HG03139 (cell line): ENCODE measurements around the gene RIPPLY2.
"Not testable (repeated sequence)": the region's sequence is repeated elsewhere in the genome, so short reads cannot be mapped to it uniquely, and the experiment has no call there.

Experiments used
- ATAC-seq: cut with Tn5 transposase; IDR thresholded peaks from one replicate; pipeline ENCODE4 v1.9.1; 2021; ENCODE audit not compliant: unreplicated experiment

RIPPLY2 gene

GRCh38 chr6:83897094-83897493 lies 43.9 kb downstream of the RIPPLY2 start:
- not testable (repeated sequence) for ATAC-seq

DNA sequence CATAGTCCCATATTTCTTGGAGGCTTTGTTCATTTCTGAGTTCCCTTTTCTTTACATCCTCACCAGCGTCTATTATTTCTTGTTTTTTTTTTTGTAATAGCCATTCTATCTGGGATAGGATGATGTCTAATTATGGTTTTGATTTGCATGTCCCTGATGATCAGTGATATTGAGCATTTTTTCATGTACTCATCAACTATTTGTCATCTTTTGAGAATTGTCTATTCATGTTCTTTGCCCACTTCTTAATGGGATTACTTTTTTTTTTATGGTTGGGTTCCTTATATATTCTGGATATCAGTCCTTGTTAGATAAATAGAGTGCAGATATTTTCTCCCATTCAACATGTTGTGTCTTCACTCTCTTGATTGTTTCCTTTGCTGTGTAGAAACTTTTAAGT lies 48.5 kb downstream of the RIPPLY2 start:
- ATAC-seq, result no peak

DNA sequence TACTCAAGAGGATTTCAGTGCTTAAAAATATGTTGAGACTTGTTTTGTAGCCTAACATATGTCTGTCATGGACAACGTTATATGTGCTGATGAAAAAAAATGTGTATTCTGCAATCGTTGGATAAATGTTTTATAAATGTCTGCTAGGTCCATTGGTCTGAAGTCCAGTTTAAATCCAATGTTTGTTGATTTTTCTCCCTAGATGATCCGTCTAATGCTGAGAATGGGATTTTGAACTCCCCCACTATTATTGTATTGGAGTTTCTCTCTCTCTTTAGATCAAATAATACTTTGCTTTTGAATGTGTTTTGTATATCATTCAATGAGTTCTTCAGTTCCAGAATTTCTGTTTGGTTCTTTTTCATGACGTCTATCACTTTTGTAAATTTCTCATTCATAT lies 51.2 kb downstream of the RIPPLY2 start:
- no peak for ATAC-seq

GRCh38 chr6:83905648-83906047 lies 52.5 kb downstream of the RIPPLY2 start:
- ATAC-seq, result no peak
